D341Med (cell line): ENCODE results near the gene SPPL2C.
"Not testable (repeated sequence)": the region's sequence is repeated elsewhere in the genome, so short reads cannot be mapped to it uniquely, and the experiment has no call there.

Experiments used
- DNase-seq: peaks from one replicate; pipeline ENCODE4 v3.0.0; 2012; ENCODE audit warnings: low spot score

SPPL2C gene

DNA sequence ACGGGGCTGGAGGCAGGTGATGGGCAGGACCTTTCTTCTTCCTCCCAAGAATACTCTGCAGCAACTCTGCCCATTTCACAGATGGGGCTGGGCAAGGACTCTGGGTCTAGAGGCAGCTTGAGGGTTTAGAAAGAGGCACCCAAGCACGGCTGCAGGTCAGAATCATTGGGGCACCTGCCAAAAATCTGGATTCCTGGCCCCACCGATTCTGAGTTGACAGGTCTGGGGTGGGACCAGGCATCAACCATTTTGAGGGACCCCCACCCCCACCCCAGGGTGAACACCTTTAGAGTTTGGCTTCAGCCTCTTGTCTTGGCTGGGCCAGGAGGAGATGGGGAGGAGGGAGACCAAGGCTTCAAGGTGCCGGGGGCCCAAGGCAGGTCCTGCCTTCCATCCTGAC is 5.3 kb downstream of the SPPL2C start:
- no peak for DNase-seq

DNA sequence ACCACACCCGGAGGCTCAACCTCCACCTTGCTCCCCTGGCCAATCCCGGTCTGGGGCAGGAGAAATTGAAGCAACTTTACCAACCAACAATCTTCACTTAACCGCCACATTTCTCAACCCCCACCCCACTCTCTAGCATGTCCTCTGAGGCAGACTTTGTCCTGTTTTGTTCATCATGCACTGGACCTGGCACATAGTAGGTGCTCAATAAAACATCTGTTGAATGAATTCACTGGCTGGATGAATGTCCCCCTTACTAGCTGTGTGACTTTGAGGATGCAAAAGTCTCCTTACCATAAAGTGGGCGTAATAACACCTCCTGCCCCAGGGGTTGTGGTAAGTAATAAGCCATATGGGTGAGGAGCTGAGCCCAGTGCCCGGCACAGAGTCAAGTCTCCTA is 5.8 kb downstream of the SPPL2C start:
- DNase-seq: no peak

DNA sequence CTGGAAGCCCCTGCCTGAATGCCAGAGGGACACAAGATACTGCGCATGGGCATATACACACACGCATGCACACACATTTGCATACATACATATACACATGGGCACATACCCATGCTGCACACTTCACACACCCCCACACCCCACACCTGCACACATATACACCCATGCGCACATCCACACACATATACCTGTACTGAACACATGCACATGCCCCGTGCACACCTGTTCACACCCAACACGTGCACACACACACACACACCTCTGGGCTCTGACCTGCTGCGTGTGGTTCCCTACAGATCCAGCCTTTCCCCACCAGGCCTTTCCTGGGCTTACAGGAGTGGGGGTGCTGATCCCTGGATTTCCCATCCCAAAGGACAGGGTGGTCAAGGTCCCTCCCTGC is 6.3 kb downstream of the SPPL2C start:
- no peak for DNase-seq

DNA sequence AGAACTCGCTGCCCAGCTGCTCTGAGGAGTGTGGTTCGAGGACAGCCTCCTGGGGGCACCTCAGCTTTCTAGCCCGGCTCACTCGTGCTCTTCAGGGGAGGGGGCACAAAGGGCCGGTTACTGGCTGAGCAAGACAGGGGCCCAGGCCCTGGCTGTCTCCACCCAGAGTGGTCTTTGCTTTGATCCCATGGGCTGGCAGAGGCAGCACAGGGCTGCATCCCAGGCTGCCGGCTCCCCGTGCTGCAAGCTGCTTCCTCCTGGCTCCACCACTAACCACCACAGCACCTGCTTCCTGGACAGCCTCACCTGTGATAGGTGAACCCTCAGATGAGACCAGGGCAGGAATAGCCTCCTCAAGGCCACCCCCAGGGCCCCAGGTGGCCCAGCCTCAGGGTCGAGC is 6.8 kb downstream of the SPPL2C start:
- DNase-seq: peak; percentile 47

DNA sequence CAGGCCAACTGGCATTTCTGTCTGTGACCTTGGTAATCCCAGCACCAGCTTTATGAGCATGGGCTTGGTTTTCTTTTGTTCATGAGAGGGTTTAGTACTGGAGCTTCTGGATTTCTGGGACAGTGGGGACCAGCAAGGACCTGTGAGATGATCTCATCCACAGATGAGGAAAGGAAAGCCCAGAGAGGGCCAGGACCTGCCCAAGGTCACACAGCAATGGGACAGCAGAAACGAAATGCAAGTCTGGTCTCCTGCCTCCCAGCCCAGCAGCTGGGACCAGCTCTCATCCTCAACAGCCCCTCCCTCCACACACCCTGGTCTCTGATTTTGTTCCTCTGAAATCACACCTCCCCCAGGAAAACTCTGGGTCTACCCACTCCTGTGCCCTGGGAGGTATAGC is 7.2 kb downstream of the SPPL2C start:
- no peak for DNase-seq

DNA sequence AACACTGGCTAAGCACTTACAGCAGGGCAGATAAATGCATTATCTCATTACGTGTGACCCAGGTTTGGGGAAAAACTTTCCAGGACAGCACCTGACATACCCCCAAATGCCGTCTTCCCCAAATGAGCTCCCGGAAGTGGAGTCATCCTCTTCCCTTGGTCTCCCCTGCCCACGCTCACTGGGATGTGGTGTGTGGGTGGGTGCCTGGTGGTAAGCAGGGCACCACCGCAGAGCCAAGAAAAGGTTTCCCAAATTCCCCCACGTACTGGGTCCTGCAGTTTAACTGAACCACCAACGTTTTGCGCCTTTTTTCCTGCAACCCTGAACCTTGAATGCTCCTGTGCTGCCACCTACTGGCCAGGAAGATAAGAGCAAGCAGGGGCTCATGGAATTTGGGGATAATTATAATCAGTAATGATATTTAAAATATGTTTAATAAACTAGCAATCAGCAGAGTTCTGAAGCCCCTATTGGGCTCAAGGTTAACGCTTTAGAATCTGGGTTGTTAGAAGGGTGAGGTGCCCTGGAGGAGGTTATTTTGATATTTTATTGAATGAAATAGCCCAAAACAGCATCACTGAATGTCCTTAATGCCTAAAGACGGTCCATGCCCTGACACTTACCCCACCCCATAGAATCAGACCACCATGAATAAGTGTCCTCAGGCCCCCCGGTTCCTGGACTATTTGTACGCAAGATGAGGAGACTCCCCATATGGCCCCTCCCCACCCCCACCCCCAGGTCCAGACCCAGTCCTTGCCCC is 8.0 kb downstream of the SPPL2C start:
- peak; percentile 86 for DNase-seq

DNA sequence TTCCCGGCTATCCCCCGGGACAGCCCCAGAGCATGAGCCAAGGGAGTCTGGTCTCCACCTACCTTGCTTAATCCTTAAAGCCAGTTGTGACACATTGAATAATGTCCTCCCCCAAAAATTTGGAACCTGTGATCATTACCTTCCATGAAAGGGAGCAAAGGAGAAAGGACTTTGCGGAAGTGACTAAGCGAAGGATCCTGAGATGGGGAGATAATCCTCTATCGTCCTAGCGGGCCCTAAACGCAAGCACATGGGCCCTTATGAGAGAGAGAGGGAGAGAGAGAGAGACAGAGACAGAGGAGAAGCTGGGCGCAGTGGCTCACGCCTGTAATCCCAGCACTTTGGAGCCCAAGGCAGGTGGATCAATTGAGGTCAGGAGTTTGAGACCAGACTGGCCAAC is 9.5 kb downstream of the SPPL2C start:
- DNase-seq: no peak

DNA sequence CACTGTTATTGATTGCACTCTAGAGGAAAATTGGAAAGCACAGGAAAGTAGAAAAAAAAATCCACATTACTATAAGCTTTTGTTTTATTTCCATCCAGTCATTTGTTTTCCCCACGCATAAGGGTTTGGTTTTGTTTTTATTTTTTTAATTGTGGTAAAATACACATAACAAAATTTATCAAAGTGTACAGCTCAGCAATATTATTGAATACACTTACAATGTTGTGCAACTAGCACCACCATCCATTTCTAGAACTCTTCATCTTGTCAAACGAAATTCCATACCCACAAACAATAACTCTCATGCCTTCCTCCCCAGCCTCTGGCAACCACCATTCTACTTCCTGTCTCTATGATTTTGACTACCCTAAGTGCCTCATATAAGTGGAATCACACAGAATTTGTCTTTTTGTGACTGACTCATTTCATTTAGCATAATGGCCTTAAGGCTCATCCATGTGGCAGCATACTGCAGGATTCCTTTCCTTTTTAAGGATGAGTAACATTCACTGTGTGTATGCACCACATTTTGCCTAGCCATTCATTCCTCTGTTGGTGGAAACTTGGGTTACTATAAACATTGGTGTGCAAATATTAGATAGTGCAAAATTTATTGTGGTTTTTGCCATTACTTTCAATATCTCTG is 11.1 kb downstream of the SPPL2C start:
- no peak for DNase-seq

DNA sequence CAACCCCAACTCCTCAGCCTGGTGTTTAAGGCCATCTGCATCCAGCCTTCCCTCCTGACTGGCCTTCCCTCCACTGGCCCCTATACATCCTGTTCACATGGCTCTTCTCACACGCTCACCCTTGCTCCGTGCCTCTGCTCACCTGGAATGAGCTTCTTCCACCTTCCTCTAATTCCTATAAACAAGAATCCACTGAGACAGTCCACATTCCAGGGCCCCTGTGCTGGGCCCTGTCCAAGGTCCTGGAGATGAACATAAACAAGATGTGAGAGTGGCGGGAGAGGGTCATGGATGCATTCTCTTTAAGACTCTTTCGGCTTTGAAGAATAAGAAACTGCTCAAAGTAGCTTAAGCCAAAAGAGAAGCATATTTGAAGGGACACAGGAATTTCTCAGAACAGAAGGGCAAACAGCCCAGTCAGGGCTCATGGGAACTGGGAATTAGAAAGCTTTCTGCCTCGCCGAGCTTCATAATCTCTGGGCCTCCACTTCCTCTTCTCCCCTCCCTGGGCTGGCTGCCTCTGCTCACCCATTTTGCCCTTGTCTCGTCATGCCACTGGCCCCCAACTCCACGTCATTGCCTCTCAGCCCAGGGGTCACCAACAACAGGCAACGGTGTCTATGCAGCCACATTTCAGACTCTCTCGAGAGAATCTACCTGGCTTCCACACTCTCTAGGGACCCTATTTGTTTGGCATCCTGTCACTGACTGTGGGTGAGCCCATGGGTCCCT is 13.5 kb downstream of the SPPL2C start:
- peak; percentile 62 for DNase-seq

DNA sequence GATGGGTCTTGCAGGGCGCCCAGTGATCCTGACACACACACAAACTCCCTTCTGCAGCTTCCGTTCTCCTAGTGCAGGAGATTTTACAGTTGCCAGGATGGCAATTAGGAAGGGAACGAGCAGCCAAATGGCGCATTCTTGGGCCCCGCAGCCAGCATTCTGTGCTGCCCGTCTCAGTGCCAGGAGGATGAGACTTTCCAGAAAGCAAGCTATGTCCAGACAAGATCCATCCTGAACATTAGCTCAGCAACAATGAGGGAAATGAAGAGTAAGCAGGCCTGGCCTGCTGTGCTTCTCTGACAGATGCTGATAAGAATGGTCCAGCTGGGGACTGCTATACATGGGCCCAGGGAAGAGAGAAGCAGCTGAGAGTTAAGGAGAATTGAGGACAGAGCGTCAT is 16.5 kb downstream of the SPPL2C start:
- no peak for DNase-seq

DNA sequence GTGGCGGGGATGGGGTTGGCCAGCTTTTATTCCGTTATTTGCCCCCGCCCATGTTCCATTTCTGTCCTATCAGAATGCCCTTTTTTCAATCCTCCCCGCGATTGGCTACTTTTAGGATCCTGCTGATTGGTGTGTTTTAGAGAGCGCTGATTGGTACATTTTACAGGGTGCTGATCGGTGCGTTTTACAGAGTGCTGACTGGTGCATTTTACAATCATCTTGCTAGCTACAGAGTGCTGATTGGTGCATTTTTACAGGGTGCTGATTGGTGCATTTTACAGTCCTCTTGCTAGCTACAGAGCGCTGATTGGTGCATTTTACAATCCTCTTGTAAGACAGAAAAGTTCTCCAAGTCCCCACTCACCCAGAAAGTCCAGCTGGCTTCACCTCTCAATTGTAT is 17.4 kb downstream of the SPPL2C start:
- not testable (repeated sequence) for DNase-seq

DNA sequence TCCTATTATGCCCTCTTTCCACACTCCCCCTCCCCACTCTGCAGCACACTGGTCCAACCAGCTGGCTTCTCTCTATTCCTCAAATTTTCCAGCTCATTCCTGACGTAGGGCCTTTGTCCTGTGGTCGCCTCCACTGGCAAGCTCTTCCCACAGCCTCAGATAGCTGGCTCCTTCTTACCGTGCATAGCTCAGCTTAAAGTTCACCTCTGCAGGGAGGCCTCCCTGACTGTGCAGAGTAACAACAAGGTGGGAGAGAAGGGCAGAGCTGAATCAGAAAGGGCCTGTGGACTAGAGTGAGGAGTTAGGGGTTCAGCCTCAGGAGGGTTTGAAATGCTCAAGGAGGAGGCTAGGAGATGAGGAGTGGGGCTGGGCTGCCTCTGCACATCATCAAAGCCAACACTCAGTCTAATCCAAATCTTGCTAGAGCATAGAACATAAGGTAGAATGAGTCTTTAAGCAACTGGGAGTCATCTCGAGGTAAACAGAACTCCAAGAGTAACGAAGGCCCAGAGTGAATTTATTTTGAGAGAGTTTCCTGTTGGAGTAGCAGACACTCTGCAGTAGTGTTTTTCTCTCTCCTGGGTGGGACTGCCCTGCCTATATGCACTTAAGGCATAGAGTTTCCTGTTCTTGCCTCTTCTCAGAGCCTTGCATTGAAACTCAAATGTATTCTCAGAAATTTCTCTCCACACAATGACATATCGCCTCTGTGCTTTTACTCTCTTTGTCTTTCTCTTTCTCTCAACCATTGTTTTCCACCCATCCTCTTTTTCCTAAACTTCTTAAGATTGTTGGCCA is 19.4 kb downstream of the SPPL2C start:
- no peak for DNase-seq

DNA sequence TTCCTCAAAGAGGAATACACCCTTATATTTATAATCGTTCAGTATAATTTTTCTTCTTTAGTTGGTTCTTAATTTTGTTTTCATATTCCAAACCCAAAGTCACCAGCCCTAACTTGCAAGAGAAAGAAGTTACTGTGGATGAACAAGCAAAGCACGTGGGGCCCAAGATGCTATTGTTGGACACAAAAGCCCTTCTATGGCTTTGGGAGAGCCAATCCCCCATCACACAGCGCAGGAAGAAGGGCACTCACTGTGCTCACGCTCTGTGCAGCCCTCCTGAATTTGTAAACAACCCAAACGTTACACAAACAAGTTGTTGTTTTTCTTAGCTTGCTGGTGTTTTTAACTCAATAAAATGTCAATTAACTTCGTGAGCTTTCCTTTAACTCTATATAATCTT is 22.5 kb downstream of the SPPL2C start:
- DNase-seq: no peak

DNA sequence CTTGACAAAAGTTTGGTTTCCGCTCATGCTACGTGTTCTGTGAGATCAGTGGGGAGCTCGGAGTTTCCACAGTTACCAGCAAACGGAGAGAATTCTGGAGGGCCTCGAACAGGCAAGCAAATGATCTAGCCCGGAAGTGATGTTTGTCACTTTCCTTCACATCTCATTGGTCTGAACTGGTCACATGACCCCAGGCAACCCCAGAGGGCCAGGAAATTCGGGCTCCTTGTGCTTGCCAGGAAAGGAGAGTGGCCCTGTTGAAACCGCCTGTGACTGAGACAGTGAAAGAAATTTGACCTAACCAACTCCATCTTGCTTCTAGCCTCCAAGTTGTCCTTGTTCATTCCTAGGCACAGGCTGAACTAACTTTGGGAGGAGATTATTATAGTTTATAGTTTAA is 23.0 kb downstream of the SPPL2C start:
- no peak for DNase-seq

DNA sequence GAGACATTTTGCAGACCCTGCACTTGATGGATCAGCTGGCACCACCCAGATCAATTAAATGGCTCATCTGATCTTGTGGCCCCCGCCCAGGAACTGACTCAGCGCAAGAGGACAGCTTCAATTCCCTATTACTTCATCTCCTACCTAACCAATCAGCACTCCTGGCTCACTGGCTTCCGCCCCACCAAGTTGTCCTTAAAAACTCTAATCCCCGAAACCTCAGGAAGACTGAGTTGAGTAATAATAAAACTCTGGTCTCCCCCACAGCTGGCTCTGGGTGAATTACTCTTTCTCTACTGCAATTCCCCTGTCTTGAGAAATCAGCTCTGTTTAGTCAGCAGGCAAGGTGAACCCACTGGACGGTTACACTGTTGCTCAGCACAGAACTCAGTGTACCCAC is 23.6 kb downstream of the SPPL2C start:
- no peak for DNase-seq

DNA sequence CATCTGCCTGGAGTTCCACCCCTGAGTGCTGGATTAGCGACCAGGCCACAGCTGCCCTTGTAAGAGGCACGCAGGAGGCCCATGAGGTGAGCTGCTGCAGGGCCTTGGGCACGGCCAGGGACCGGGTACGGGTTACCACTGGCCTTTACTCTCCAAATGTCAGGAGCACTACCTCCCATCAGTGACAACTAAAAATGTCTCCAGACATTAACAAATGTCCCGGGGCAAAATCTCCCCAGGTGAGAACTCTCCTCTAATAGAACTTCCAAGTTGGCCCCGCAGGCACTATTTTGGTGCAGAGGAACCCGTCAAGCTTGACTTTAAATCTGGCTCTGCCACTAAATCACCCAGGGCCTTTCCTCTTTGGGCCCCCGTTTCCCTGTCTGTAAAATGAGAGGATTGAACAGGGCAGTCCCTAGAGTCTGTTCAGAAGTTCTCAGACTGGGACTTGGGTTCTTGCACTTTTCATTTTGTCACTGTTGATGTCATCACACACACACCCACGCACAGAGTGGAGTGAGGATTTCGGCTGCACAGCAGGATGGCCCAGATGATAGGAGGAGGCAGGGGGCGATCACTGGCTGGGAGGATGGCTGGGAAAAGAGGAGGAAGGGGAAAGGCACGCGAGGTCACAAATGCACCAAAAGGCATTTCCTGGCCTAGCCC is 25.1 kb downstream of the SPPL2C start:
- no peak for DNase-seq

DNA sequence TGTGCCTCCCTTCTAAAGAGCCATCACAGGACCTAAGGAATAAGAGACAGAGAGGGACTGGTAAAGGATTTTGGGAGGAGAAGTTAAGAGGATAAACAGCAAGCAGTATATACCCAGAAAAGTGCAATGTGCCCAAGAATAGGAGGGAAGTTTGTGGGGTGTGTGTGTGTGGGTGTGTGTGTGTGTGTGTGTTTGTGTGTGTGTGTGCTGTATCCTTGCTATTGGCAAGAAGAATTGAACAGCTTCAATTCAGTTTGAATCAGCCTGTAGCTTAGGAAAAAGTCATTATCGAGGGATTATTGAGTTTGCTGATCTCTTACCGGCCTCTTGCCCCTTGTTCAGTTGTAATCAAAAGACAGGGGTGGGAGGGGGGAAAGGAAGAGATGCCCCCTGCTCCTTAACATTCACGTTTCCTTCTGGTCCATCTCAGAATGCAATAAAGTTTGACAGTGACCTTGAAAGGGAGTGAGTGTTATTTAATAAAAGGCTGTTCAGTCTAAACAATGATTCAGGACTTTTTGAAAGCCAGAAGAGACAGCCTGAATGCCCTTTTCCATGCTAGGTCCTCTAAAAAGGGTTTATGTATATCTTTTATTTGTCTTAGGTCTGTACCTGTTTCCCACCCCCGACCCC is 25.8 kb downstream of the SPPL2C start:
- DNase-seq: no peak

DNA sequence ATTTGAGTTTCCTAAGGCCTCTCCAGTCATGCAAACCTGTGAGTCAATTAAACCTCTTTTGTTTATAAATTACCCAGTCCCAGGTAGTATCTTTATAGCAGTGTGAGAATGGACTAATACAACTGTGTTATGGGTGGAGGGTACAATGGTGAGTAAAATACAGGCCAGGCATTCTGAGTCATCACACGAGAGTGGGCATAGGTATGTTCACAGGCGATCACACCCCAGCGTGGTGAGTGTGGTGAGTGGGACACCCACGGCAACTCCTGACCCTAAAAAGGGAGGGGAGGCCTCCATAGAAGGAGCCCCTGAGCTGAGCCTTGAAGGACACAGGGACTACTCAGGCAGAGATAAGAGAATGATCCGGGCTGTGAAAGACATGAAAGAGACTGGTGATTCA is 27.0 kb downstream of the SPPL2C start:
- DNase-seq: no peak

DNA sequence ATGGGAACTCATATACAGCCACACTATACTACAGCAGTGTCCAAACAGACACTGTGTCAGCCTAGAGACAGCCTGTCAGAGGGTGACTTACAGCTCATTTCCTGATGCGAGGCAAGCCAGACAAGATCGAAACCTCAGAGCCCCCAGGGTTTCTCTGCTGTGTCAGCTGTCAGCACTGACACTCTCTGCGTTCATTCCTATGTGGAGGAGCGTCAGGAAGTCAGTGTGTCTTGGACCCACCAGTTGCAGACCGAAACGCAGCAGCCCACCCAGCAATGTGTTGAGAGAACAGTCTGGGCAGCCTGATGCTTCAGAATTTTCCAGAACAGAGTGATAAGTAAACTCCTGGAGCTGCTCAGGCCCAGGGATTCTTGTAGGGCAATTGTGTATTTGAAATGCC is 29.0 kb downstream of the SPPL2C start:
- no peak for DNase-seq

DNA sequence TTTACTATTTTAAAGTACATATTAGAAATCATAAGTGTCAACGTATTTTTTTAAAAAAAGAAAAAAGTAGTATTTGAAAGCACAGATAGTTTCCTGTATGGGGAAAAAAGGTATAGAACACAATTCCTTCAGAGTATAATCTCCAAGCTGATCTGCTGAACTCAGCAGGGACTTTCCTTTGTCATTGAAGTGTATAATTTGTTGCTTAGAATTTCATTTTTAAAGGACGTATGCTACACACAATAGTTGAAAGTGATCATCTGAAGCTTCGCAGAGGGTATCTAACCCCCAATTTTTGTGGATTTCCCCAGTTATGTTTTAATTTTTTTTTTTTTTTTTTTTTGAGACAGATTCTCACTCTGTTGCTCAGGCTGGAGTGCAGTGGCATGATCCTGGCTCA is 29.5 kb downstream of the SPPL2C start:
- DNase-seq: no peak

DNA sequence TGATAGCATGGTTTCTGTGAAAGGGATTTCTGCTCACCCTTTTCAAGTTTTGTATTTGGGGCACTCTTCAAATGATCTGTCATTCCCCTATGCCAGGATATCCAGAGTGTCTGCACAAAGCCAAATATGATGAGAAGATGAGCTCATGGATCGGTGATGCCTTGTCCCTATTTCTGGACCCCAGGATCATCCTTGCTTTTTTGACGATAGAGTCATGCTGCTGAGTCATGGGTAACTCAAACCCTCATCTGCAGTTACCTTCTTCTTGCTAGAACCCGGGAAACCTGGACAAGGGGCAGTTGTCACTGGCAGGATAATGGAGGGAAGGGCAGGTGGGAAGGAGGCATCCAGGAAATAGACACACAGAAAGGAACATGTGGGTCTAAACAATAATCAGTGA is 31.9 kb downstream of the SPPL2C start:
- DNase-seq: no peak

DNA sequence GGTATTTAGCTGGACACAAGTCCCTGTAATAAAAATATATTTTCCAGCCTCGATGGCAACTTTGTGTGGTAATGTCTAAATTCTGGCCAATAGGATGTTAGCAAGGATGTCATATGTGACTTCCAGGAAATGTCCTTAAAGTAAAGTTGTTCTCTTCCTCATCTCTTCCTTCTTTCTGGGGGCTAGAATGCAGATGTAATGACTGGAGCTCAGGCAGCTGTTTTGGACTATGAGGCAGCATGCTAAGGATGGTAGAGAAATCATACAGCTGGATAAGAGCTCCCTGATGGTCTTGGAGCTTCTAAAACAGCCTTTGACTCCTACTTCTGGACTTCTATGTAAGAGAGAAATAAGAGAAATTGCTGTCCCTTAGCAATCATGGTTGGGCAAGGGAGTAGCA is 32.8 kb downstream of the SPPL2C start:
- DNase-seq: no peak
